PC-3 (cell line): Measurements from ENCODE around the gene IL4I1.

Source experiments
- EZH2phosphoT487 ChIP-seq: fragments of 300-600 bp; sonication (generic); IDR thresholded peaks from 2 replicates; pipeline ENCODE4 v1.6.1; 2018; ENCODE audit warnings: mild to moderate bottlenecking, antibody characterized with exemption, low read length, borderline replicate concordance
- TF ChIP-seq, protein P1 (sequence below): fragments of 300-600 bp; sonication (generic); conservative IDR thresholded peaks from 2 replicates; pipeline ENCODE4 v1.5.1; 2017; ENCODE audit warnings: antibody characterized with exemption, low read depth, mild to moderate bottlenecking, low read length

DNA sequence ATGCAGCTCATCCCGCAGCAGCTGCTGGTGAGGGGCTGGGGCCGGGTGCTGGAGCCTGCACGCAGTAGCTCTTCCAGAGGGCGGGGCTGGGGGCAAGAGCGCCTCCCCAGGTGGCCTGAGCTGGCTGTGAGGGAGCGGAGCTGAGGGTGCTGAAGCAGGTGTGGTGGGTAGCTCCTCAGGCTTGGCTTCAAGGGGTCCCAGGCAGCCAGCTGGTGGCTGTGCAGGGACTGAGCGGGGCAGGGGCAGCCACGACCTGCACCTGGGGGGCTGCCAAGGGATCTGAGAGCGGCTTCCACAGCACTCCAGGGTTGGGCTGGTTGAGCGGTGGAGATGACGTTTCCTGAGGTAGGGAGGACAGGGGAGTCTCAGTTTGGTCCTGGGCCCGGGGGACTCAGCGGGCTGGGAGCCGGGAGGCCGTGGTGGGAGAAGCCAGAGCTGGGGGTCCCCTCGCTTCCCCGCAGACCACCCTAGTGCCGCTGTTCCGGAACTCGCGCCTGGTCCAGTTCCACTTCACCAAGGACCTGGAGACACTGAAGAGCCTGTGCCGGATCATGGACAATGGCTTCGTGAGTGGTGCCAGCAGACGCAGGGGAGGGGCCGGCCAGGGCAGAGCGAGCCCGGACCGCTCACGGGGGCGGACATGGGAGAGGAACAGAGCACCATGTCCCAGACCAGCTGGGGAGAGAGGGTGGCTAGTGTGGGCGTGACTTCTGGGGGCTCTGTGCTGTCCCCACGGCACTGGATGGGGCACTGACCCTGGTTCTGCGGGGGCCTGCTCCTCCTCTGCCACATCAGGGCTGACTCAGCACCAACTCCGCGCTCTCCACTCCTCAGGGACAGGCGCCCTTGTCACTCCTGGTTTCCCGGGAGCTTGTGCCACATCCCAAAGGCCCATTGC is 38.4 kb downstream of the IL4I1 start:
- TF ChIP-seq, protein P1, sequence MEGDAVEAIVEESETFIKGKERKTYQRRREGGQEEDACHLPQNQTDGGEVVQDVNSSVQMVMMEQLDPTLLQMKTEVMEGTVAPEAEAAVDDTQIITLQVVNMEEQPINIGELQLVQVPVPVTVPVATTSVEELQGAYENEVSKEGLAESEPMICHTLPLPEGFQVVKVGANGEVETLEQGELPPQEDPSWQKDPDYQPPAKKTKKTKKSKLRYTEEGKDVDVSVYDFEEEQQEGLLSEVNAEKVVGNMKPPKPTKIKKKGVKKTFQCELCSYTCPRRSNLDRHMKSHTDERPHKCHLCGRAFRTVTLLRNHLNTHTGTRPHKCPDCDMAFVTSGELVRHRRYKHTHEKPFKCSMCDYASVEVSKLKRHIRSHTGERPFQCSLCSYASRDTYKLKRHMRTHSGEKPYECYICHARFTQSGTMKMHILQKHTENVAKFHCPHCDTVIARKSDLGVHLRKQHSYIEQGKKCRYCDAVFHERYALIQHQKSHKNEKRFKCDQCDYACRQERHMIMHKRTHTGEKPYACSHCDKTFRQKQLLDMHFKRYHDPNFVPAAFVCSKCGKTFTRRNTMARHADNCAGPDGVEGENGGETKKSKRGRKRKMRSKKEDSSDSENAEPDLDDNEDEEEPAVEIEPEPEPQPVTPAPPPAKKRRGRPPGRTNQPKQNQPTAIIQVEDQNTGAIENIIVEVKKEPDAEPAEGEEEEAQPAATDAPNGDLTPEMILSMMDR = peak; percentile 25; the same call in 1 of the 2 replicates
- no peak for TF ChIP-seq EZH2phosphoT487
